Measurements from ENCODE around the gene TBC1D7. TPM values are rescaled to one million over a fixed set of nuclear protein-coding genes. Genes with fewer than 3 reads are reported as not detected.

TBC1D7 gene
- total RNA-seq, 1 experiment from 2014 or later, result 32.1 TPM

DNA sequence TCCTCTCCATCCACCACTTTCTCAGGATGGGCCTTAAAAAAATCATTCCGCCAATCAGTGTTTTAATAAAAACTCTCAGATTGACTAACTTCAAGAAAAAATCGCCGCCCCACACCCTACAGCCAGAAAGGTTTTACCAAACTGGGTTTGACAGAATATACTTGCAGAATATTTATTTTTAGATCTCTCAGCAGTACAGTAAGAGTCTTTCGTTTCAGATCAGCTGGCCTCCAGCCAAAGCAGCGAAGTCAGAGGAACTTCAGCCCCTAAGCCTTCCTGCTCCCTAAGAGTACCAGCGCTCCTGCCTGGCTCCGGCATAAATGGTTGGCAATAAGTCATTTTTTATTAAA is 24.7 kb downstream of the TBC1D7 start:
- Histone ChIP-seq H3K27me3 (replicated peaks; ENCODE audit: insufficient read depth, low read depth, low read length, poor library complexity) (no peaks in the 10 kb centered on the region), H3K4me1 (ENCODE audit: insufficient read depth, low read length, poor library complexity, severe bottlenecking) (peaks cover 36% of the 10 kb centered on the region), H3K36me3 (ENCODE audit: insufficient read depth, low read length, poor library complexity, severe bottlenecking) (peaks cover 14% of the 10 kb centered on the region), H3K4me3 (ENCODE audit: low read depth, low read length, poor library complexity, severe bottlenecking) (peak overlapping the region; percentile 3), H3K9me3 (ENCODE audit: low read depth, low read length, poor library complexity, severe bottlenecking) (no peaks in the 10 kb centered on the region), H3K27ac (ENCODE audit: low read depth, low read length, poor library complexity, severe bottlenecking) (peak overlapping the region; percentile 76)
- no peak for TF ChIP-seq CTCF (conservative IDR thresholded peaks at IDR 0.05; ENCODE audit: low read depth, low read length)
- TF ChIP-seq EZH2 (IDR thresholded peaks at IDR 0.05; ENCODE audit: borderline replicate concordance, low read depth, low read length, poor library complexity, severe bottlenecking), result no peak
- intact Hi-C loops (cut with micrococcal nuclease; ENCODE audit: unreplicated experiment), result no loop called here
- peak; percentile 83 for DNase-seq (ENCODE audit: low spot score)
- POLR2A ChIA-PET (ENCODE audit: low non-redundant PET), result interaction anchor here (0.6 kb wide), 2 partner anchors 32 to 271 kb away, joined by 4 to 6 read pairs; partner anchors contain the start of gene SIRT5
- no TSS peak for BruUV-seq (replicated peaks)
- CTCF ChIA-PET, result interaction anchor here (1.1 kb wide), 1 partner anchor 235 kb away, joined by 3 read pairs; no protein-coding TSS in a partner anchor

DNA sequence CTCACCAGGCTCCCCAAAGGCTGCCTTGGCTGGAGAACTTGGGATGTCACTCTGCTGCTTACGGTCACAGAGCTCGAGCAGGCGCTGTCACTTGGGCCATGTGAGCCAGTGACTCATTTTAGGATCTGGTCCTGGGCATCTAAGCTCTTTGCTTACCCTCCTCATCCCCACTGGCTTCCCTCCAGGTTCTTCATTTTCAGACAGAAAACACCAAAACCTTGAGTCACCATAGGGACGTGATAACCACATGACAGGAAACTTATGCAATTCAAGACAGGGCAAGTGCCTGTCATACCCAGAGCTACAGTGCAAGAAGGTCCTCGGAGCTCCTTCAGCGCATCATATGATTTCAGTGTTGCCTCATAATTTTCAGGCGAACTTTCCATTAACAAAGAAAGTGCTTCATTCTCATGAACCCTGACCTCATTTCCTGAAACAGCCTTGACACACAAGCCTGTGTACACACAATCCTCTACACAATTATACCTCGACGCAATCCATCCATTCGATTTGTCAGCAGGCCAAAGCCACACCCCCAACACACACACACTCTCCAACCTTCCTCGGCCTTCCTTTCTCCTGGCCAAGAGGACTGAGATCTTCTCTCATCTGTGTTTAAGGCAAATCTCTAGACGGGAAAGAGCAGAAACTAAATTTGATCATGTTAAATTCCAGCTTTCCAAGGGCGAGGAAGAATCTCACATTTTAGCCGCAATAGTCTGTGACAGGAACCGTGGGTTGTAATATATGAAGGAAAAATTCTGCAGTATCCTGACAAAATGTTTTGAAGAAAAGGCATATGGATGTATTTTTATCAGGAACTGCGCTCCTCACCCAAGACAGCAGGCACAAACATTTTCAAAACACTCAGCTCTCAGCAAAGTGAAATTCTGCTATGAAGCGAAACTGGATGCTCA is 25.3 kb downstream of the TBC1D7 start:
- Histone ChIP-seq H3K27me3 (replicated peaks; ENCODE audit: insufficient read depth, low read depth, low read length, poor library complexity) (no peaks in the 10 kb centered on the region), H3K9me3 (ENCODE audit: low read depth, low read length, poor library complexity, severe bottlenecking) (no peaks in the 10 kb centered on the region), H3K27ac (ENCODE audit: low read depth, low read length, poor library complexity, severe bottlenecking) (peak overlapping the region; percentile 76), H3K4me1 (ENCODE audit: insufficient read depth, low read length, poor library complexity, severe bottlenecking) (peaks cover 36% of the 10 kb centered on the region), H3K36me3 (ENCODE audit: insufficient read depth, low read length, poor library complexity, severe bottlenecking) (peaks cover 14% of the 10 kb centered on the region), H3K4me3 (ENCODE audit: low read depth, low read length, poor library complexity, severe bottlenecking) (peak overlapping the region; percentile 3)
- TF ChIP-seq CTCF (conservative IDR thresholded peaks at IDR 0.05; ENCODE audit: low read depth, low read length) (no peak), EZH2 (IDR thresholded peaks at IDR 0.05; ENCODE audit: borderline replicate concordance, low read depth, low read length, poor library complexity, severe bottlenecking) (no peak)
- intact Hi-C loops (cut with micrococcal nuclease; ENCODE audit: unreplicated experiment), result no loop called here
- POLR2A ChIA-PET (ENCODE audit: low non-redundant PET), result interaction anchor here (0.6 kb wide), 2 partner anchors 33 to 272 kb away, joined by 4 to 6 read pairs; partner anchors contain the start of gene SIRT5
- CTCF ChIA-PET, result no interaction called here
- DNase-seq (ENCODE audit: low spot score), result peak; percentile 90
- BruUV-seq (replicated peaks), result no TSS peak

- Histone ChIP-seq H3K4me1 (ENCODE audit: insufficient read depth, low read length, poor library complexity, severe bottlenecking) (peaks cover 36% of the 10 kb centered on the region), H3K36me3 (ENCODE audit: insufficient read depth, low read length, poor library complexity, severe bottlenecking) (peaks cover 12% of the 10 kb centered on the region), H3K9me3 (ENCODE audit: low read depth, low read length, poor library complexity, severe bottlenecking) (no peaks in the 10 kb centered on the region), H3K27me3 (replicated peaks; ENCODE audit: insufficient read depth, low read depth, low read length, poor library complexity) (no peaks in the 10 kb centered on the region), H3K4me3 (ENCODE audit: low read depth, low read length, poor library complexity, severe bottlenecking) (no peak overlapping the region), H3K27ac (ENCODE audit: low read depth, low read length, poor library complexity, severe bottlenecking) (peak overlapping the region; percentile 76)
- ChIA-PET CTCF (no interaction called here), POLR2A (ENCODE audit: low non-redundant PET) (no interaction called here)
- DNase-seq (ENCODE audit: low spot score), result no peak
- BruUV-seq (replicated peaks), result no TSS peak
- intact Hi-C loops (cut with micrococcal nuclease; ENCODE audit: unreplicated experiment), result no loop called here
- TF ChIP-seq EZH2 (IDR thresholded peaks at IDR 0.05; ENCODE audit: borderline replicate concordance, low read depth, low read length, poor library complexity, severe bottlenecking), result no peak
- TF ChIP-seq CTCF (conservative IDR thresholded peaks at IDR 0.05; ENCODE audit: low read depth, low read length), result no peak
Measured at GRCh38 chr6:13302291-13302690, 26.0 kb downstream of the TBC1D7 start.

Data from A673 (cell line).